ENCODE results near the gene BCAR3.
"Not testable (repeated sequence)": the region's sequence is repeated elsewhere in the genome, so short reads cannot be mapped to it uniquely, and the experiment has no call there.

The BCAR3 gene

DNA sequence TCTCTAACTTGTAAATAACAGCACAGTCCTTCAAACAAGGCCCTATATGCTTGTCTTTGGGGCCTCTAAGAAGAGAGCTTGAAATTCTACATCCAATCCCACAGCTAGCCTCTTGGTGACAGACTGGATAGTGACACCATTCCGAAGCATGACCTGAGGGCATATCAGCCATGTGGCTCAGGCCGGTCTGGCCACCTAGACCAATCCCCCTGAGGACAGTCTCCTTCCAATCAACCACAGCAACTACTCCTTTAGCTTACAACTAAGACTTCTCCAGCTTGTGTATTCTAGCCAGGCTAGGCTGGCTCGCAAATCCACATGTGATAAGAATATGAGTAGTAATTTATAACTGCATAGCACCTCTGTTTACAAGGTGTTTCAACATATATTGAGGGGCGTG is 14.0 kb downstream of the BCAR3 start:
- no peak for DNase-seq

DNA sequence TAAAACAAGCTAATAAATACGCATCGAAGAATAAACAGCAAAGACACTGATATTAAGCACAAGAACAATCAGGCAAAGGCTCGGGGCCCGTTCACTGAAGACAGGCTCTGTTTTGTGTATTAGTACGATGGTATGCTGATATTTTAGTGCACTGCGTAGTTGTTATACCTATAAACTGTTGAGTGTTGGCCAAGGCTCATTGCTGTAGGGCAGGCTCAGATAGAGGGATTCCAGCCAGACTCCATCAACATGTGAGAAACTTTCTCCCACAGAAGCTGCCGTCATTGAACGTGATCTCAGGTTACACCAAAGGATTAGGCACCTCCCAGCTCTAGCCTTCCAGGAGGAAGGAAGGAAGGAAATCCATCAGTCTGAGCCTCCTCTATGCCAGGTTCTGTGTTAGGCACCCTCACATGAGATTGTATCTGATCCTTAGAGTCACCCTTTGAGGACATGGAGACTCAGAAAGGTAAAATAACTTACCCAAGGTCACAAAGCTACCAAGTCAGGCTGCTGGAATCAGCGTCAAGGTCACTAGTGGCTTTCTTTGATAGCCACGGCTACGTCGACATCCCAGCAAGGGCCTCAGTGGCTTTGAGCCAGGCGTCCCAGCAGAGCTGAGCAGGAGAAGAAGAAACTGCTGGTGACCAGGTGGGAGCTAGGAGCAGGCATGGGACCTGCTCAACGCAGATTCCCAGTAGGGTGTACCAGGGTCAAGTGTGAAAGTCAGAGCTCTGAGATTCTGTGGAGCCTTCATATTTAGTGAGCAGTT is 14.8 kb downstream of the BCAR3 start:
- DNase-seq: no peak

DNA sequence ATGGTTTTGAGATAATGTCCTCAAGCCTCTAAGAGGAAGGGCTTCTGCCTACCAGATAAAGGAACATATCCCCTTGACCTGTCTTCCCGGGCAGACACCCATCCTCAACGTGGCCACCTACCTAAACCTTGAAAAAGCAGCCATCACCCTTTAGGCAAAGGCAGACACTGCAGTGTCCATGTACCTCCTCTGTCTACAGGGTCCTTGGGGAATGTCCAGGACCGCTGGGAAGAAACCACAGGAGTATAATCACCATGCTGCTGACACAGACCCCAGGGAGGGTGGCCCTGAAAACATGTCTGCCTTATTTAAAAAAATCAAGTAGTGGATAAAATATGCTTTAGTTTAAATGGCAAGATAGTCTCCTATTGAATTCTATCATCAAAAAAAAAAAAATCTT is 16.6 kb downstream of the BCAR3 start:
- no peak for DNase-seq

DNA sequence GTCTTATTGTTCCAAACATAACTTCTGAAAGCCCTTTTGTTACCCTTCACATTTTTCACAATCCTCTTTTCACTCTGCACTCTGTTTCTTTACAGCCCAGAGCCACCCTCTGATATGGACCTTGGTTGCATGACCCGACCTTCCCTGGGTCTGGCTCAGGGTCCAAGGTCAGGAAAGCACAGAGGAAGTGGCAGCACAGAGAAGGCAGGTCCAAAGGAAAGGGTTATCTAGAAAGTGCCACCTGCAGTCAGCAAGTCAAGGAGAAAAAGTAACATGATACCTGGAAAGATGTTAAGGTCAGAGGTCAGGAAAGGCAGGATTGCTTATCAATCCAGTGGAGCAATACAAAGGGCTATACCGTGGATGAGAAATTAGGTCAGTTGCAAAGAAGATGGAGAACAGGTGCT is 18.4 kb downstream of the BCAR3 start:
- DNase-seq: no peak

DNA sequence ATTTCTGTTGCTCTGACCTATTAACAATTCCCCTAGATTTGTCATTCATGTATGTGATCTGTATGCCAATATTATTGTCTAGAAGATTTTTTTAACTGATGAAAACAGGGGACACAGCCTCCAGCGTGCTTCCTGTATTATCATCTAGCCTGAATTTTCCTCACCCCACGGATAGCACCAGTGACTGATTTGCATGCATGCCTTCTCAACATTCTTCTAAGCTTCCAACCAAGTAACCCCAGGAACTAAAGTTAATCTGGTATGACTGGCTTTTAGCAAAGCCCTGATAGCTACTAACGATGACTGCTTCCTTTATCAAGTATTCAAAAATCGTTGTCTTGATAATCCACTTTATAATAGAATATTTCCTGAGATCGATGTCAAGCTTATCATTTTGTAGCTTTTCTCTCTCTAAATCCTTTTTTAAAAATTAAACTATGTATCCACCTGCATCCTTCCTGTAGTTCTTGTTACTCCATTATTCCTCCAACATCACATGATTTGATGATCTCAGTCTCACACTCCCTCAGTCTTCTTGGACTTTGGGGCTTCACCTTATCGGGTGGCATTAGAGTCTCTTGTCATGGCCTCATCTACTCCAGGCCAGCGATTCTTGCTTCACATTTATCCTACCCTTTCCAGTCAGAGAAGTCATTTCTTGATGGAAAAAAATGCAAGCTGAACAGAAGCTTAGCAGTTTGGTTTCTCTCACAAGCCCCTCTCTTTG is 19.0 kb downstream of the BCAR3 start:
- DNase-seq: no peak

DNA sequence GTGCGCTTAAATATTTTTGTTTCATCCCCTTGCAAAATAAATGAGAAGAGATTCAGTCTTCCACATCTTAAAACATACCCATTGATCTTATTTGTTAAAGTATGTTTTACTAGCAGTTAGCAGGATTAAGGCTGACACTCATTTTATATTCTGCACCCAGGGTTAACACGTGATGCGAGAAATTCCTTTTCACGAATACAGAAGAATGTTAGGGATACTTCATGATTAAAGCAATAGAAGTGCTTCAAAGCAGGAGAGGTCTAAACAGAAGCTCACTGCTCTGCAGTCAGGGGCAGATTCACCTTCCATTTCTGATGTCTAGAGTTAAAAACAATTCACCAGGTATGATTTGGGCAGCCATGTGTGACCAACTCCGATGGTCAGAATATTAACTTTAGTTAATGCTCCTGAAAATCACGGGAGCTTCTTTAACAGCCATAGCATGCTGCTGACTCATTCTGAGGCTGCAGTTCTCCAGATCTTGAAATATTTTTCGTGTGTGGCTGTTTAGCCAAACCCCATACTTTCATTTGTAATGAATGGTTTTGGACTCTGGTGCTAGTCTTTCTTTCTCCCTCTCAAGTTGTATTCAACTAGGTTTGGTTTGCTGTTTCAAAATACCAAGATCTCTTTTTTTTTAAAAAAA is 19.7 kb downstream of the BCAR3 start:
- peak; percentile 70 for DNase-seq

DNA sequence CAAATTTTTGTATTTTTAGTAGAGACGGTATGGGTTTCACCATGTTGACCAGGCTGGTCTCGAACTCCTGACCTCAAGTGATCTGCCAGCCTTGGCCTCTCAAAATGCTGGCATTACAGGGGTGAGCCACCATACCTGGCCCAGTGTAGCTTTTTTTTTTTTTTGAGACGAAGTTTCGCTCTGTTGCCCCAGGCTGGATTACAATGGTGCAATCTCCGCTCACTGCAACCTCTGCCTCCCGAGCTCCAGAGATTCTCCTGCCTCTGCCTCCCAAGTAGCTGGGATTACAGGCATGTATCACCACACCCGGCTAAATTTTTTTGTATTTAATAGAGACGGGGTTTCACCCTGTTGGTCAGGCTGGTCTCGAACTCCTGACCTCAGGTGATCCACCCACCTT is 20.3 kb downstream of the BCAR3 start:
- DNase-seq: not testable (repeated sequence)

DNA sequence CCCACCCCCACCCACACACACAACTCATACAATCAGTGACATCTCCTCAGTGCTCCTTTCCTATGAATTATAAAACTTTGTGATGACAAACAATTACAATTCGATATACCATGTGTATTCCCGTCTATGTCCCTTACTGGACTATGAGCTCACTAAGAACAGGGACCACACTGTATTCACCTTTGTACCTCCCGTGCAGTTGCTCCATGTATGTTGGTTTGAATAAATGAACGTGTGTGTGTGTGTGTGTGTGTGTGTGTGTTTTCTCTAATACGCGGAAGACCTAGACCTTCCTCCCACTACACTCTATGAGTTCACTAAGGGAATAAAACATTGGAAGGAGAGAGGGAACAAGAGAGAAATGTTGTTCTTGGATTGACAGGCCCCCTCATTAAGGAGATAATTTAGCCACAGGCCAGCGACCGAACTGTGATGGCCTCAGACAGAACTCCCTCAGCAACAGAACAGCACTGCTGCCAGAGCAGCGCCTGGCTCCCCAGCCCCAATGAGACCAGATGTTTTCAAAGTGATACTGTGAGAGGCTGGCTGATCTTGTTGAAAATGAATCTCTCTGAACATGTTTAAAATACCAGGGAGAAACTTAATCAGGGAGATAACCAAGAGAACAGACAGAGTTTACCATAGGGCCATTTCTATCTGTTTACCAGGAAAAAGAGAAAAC is 21.7 kb downstream of the BCAR3 start:
- DNase-seq: peak; percentile 43

DNA sequence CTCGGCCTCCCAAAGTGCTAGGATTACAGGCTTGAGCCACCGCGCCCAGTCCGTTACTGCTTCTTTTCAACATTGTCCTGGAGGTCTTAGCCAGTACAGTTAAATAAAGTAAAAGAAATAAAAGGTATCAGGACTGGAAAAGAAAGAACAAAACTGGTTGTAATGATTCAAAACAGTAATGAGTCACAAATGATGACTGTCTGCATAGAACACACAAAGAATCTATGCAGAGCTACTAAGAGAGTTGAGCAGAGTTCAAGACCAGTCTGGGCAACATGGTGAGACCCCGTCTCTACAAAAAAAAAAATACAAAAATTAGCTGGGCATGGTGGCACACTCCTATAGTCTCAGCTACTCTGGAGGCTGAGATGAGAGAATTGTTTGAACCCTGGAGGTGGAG is 23.4 kb downstream of the BCAR3 start:
- no peak for DNase-seq

DNA sequence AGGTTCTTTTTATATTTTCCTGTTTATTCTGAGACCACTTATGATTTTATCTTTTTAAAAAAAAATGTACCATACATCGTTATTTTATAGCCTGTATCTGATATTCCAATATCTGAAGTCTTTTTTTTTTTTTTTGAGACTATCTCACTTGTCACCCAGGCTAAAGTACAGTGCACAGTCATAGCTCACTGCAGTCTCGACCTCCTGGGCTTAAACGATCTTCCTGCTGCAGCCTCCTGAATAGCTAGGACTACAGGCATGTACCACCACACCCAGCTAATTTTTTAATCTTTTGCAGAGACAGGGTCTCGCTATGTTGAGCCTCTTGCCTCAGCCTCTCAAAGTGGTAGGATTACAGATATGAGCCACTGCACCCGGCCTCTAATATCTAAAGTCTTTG is 25.1 kb downstream of the BCAR3 start:
- DNase-seq: no peak

DNA sequence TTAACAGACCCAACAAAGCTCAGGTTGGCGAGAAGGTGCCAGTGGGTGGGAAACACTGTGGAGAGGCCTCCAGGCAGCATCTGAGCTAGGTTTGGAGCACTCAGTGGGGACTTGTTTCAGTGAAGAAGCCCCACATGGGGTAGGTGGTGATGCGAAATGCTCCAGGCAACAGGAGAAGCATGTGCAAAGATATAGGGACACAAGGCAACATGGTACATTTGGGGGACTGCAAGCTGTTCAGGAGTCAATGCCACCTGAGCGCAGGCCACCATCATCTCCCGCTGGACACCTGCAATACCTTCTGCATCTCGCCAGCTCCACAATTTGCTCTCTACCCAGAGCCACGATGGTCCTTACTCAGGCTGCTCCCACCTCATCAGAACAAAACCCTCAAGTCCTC is 28.0 kb downstream of the BCAR3 start:
- no peak for DNase-seq

DNA sequence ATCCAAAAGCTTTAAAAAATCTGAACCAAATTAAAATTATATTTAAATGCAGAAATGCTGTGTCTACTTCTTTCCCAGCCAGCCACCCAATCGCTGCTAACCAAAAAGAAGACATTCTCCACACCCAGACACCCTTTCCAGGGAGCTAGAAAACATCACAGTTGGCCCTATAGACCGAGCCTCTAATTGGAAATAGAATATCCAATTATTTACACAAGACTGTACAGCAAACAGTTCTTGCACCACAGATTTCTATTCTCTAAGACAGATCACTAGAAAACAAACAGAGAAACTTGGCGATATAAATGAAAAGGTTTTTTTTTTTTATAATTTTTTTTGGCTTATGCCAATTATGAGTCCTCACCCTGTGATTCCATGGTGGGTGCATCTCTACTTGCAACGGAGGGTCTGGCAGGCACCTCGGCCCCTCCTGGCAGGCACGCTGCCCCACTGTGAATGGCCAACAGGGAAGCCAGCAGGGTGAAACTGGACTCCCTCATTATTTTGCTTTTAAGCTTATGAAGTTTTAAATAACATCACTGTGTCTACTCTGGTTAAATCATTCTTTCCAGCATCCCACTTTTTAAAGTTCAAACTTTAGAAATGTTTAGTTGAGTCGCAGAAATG is 29.2 kb downstream of the BCAR3 start:
- DNase-seq: no peak

DNA sequence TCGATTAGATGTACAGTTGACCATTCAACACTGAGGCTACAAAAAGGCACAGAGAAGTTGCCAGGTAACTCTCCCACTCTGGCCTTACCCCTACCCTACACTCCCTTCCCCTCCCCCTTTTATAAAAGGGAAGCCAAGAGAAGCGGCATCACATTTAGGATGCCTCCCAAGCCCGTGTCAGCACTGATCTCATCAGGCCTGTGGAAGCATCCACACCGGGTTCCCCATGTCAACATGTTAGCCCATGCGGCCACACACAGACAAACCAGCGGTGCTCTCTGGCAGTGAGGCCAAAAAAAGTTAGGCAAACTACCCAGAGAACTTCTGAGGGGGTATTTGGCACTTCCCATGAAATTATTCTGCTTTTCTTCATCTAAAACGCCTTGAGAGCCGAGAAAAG is 29.9 kb downstream of the BCAR3 start:
- DNase-seq: no peak

DNA sequence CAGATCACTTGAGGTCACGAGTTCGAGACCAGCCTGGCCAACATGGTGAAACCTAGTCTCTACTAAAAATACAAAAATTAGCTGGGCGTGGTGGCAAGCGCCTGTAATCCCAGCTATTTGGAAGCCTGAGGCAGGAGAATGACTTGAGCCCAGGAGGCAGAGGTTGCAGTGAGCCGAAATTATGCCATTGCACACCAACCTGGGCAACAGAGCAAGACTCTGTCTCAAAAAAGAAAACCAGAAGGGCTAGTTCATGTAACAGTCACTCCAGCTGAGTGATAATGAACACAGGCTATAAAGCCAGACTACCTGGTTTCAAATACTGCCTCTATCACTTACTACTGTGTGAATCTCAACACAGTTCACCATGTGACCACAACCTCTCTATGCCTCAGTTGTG is 31.5 kb downstream of the BCAR3 start:
- DNase-seq: not testable (repeated sequence)

DNA sequence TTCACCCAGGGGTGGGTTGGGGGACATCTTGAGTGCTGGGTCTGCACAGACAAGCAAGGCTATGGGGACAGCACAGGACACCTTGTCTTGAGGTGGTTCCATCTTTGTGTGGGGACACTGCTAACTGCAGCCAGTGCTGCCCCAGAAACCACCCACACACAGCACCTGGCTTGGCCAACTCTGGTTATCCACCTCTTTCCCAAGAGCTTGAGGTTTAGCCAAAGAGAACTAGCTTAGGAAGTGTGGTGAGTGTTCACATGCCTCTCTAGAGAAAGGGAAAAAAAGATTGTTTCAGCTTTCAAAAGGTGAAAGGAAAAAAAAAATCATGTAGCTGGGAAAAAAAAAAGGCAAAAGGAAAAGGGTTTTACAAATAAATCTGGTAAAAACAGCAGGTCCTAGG is 32.4 kb downstream of the BCAR3 start:
- no peak for DNase-seq

DNA sequence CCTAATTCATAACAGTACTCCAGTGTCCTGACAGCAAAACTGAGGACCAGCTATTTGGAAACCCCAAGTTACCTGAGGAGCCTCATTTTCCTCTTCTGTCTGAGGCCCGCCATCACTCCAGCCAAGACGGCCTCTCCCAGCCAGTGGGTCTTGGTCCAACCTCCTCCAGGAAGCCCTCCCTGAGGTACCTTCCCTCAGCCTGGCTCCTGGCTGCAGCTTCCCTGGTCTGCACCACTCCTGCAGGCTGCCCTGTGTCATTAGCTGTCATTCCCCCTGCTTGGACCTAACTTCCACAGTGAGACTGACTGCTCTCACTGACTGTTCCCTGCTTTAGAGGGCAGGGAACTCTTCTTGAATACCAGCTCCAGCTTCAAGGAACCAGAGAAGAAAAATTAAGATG is 33.0 kb downstream of the BCAR3 start:
- no peak for DNase-seq

DNA sequence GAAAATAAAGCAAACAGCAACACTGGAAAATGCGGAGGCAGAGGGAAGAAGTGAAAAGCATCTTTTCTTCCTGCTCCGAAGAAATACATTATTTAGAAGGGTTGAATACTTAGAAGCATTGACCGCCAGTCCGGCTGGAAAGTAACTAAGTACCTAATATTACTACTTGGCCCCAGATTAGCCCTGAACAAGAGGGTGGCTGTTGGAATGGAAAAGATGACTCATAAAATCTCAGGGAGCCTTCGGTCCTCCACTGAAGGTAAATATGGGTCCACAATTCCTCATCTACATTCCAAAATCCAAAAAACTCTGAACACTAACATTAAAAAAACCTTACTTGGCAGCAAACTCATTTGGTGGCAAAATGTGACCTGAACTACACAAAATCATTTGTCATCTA is 40.1 kb downstream of the BCAR3 start:
- DNase-seq: no peak

DNA sequence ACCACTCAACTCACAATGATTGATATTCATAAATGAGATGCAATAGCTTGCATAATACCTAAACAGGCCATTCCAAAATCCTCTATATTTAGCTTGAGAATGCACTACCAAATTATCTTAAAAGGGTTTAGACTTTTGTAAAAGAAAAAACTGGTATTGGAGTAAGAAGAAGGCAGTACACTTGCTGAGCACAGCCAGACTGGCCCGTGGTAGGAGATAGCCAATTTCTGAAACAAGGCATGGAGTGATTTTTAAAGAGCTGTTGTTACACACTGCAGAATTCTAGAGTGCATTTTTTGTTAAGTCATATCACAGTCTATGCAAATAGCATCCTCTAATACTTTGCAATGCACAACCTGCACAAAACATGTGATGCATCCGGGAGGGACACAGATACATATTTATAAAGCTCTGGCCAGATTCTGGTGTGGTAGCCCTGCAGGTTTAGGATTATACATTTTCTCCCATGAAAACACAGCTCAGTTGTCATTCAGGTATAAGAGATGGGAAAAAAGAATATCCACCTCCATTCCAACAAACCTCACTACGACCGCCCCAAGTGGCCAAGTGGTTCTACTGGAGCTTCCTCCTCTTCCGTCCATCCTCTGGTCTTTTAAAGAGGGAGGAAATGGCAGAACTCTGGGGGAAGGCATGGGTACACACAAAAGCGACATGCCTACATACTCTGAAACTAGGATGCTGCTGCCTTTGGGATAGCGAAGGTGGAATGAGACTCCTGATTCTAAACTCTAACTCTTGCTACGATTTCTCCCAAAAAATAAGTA is 40.8 kb downstream of the BCAR3 start:
- DNase-seq: no peak

DNA sequence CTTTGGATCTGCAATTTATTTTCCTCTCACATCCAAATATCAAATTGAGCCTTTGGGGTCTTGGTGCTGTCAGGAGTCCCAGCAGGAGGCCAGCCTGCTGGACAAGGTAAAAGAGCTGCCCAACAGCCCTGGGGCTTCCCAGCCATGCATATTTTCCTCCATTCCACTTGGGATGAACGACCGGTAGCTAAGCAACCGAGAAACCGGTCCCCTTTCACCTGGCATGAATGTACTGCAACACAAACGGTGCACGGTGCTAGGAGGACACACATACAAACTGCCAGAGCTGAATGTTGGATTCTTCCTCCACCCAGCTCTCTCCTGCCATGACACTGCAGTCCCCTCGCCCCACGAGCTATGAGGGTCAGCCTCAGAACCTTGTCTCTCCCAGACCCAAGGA is 42.7 kb downstream of the BCAR3 start:
- DNase-seq: no peak

DNA sequence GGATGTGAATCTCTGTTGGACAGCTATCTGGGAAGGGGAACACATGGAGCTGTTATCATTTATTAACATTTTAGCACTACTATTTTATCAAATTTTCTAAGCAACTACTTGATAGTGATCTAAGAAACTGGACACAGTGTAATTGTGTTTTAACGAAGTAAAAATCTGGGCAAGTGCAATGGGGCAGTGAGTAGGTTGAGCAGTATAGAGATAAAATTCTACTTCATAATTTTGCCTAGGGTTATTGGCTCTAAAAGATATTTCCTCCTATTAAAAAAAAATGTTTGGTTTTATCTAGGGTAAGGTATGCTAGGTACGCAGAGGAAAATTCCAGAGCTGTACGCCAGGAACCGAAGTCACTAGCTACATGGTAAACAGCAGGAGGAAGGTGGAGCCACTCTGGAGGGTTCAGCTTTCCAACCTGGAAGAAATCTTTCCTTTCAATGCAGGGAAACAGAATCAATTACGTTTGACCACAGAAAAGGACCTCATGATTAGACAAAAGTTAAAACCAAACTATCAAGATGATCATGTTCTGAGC is 43.3 kb downstream of the BCAR3 start:
- DNase-seq: no peak

DNA sequence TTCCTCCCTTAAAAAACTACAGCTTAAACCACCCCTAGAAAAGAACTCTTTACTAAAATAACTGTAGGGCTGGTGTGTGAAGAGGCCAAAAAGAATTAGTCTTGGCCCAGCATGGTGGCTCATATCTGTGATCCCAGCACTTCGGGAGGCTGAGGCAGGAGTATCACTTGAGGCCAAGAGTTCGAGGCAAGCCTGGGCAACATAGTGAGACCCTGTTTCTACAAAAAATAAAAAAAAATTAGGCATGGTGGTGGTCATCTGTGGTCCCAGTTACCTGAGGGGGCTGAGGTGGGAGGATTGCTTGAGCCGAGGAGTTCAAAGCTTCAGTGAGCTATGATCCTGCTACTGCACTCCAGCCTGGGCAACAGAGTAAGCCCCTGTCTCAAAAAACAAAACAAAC is 44.9 kb downstream of the BCAR3 start:
- no peak for DNase-seq

Measured in OCI-M1 (cell line).